HG03103 (cell line): Measurements from ENCODE around the gene CASZ1.

Source experiments
- ATAC-seq: cut with Tn5 transposase; IDR thresholded peaks from one replicate; pipeline ENCODE4 v1.9.1; 2021; ENCODE audit warnings: low read depth; ENCODE audit not compliant: unreplicated experiment

Gene CASZ1

DNA sequence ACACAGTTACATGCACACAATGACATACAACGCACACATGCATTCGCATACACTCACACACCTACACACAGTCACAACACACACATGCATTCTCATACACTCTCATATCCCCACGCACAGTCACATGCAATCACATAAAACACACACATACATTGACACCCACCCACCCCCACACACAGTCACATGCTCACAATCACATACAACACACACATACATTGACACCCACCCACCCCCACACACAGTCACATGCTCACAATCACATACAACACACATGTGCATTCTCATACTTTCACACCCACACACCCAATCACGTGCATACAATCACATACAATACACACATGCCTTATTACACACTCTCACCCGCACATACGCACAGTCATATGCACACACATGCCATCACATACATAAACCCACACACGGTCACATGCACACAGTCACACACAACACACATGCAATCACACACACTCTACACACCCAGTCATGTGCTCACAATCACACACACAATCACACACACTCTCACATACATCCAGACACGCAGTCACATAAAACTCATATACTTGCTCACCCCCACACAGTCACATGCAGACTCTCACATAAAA lies 134.3 kb downstream of the CASZ1 start:
- ATAC-seq, result no peak

DNA sequence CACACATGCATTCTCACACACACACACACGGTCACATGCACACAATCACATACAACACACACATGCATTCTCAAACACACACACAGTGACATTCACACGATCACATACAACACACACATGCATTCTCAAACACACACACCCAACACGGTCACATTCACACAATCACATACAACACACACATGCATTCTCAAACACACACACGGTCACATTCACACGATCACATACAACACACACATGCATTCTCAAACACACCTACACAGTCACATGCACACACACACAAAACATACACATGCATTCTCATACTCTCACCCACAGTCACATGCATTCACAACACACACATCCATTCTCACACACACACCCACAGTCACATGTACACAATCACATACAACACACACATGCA lies 135.0 kb downstream of the CASZ1 start:
- no peak for ATAC-seq

DNA sequence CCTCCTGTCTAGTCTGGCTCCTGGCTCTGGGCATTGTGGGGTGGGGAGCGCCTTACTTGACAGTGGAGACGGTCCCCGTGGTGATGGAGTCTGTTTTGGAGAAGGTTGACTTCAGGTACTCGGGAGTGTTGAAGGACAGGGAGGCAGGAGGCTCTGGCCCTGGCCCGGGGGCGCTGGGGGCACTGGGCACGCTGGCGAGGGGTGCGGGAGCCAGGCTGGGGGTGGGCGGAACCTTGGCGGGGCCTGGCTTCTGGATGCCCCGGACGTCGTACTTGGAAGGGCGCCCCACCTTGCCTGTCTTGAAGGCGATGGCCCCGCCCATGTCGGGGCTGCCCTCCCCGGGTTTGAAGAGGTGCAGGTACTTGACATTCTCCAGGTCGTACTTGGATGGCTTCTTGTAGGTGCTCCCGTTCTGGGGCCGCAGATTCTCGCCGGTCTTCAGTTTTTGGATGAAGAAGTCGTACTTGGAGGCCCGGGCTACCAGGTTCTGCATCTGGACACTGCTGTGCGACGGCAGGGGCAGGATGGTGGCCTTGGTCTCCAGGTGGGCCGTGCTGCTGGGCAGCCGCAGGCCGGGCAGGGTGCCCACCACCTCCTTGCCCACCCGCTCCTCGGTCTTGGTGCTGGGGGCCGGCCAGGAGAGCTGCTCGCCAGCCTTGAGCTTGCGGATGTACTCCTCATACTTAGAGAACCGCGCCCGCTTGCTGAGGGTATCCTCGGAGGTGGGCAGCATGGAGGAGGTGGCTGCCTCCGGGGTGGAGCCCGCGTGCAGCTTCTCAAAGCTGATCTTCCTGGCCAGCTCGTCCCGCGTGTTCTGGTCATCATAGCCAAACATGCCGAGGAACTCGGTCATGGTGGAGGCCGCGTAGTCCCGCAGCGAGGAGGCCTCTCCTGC lies 136.6 kb downstream of the CASZ1 start:
- ATAC-seq, result no peak

DNA sequence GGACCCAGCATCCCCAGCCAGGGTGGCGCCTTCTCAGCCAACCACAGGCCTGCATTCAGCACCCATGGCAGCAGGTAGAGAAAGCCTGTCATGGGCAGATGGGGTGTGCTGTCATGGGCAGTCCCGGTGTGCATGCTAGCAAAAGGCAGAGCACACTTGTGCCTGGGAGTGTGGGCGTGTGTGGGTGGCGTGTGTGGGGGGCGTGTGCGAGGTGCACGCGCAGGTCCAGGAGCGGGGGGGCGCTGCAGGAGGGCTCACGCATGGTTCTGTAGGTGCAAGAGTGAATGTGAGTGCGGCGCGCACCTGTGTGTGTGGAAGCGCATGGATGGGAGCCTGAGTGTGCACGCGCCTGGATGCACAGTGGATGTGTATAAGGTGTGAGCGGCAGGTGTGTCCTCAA lies 137.2 kb downstream of the CASZ1 start:
- no peak for ATAC-seq

DNA sequence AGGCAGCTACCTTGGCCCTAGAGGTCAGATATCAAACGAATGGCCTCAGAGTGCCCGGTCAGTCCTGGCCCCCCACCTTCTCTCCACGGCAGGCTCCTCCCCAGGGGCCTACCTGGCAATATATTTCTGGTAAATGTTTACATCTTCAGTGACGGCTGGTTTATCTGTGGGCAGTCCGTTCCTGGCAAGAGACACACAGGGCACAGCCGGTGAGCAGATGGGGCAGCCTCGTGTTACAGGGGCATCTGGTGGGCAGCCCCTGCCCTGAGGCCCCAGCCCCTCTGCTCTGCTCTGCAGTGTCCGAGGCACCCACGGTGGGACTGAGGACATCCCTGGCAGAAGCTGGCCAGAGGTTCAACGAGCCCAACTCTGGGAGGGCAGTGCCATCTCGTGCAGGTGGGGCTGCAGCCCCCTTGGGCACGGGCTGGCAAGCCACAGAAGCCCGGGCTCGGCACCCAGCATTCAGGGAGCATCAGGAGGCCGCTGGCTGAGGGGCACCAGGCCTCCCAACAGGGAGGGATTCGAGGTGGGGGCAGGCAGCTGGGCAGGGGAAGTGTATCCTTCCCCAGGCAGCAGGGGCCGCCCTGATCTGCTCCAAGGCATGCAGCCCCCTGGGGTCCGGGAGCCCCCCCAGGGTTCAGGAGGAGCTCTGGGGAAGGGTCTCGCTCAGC lies 137.9 kb downstream of the CASZ1 start:
- no peak for ATAC-seq

DNA sequence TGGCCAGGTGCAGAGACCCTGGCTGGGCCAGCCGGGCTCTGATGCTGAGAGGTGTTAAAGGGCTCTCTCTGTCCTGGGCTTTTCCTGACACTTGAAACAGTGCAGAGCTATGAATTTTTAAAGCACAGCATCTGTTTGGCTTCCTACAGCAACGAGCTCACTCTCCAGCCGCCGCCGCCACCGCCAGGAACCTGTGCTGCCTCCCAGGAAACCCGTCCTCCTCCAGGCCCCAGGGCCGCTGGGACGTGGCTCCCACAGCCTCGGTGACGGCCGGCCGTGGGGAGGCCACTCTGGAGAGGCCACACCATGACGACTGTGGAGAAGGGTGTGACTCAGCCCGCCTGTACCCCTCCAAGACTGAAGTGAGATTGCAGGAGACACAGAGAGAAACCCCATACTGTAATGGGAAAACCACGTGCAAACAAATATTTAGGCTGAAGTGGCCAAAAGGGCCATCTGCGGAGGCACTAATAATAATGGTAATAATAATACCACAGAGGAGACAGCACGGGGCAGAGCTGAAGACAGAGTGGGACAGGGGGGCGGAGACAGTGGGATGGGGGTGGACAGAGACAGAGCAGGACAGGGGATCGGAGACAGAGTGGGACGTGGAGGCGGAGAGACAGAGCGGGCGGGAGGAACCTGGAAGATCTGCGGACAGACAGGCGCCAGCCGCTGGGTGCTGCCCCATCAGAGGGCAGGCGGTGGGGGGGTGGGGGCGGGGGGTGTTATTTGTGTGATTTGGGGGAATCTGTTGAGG lies 139.2 kb downstream of the CASZ1 start:
- ATAC-seq, result no peak

DNA sequence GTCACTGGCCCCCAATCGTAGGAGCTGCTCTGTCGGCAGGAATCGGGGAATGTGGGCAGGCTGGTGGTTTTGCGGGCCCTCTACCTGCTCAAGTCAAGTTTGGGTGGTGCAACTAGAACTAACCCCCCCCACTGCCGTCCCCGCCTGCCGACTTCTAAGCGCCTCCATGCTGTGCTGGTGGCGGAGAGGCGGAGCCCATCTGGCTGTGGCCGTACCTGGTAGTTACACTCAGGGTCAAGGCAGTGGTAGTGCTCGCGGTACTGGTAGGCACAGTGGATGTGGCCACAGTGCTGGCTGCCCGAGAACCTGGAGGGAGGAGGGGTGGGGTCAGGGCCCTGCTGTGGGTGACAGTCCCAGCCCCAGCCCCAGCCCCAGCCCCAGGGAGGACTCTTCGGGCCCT lies 140.0 kb downstream of the CASZ1 start:
- ATAC-seq, result no peak

DNA sequence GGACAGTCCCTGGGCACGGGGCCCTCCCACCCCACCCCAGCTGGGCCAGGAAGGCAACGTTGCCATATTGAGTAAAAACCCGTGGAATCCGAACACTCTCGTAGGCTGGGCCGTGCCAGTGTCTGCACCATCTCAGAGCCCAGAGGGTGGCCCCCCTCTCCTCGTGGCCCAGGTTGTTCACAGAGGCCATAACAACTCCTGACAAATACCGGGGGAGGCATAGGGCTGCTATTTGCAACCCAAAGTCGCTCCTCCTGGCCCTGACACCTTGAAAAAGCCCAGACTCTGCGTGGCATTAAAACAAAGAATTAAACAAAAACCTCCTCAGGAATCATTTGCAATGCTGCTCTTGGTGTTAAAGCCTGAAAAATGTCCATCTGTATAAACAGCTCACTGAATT lies 141.4 kb downstream of the CASZ1 start:
- no peak for ATAC-seq

DNA sequence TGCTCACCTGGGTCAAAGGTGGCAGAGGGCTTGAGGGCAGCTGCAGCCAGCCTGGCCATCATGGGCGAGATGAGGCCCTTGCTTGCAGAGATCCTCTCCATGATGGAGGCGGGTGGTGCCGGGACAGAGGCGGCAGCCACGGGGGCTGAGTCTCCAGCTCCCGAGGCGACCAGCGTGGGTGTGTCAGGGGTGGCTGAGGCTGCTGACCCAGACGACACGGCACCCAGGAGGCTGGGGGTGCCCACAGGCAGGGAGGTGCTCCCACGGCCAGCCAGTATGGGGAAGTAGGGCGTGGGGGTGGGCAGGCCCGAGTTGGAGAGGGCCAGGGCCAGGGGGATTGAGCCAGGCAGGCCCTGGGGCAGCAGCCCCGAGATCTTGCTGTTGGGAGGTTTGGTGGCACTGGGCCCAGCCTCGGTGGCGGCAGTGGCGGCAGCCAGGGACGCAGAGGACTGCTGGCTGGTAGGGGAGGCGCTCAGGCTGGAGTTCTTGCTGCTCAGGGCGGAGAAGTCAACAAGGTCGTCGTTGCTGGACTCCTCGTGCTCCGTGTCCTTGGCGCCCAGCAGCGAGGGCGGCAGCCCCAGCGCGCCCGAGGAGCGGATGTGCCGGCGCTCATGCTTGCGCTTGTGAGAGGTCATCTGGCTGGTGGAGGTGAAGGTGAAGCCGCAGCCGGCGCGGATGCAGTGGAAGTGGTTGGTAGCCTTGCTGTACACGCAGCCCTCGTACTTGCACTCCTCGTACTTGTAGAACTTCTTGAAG lies 142.9 kb downstream of the CASZ1 start:
- no peak for ATAC-seq

DNA sequence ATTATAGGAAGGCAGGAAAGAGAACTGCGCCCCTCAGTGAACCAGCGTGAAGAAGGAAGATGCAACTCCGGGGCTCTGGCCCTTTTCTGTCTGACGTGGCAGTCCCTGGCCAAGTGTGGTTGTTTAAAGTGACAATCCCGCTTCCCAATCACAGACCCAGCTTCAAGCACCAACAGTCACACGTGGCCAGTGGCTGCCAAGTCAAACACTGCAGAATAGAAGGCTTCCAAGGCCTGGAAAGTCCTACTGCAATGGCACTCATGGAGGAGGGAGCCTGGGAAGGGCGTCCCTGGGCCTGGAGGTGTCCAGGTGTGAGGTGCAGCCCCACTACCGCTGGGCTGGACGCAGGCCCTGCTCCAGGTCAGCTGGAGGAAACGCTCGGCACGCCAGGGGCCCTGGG lies 143.8 kb downstream of the CASZ1 start:
- ATAC-seq, result no peak

DNA sequence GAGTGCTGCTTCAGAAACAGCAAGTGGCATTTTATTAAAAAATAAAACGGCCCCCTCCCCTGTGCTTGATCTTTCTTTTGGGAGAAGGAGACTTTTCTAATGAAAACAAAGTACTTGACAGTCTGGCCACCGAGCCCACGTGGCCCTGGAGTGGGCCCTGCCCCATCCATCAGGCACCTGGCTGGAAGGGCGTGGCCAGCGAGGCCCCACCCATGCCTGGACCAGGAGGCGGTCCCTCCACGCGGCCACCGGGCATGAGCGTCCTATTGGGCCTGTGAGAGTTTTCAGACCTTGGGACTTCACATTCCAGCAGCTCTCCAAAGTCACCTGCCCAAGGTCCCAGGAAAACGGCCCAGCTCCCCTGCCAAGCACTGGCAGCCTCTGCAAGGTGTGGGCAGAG lies 144.7 kb downstream of the CASZ1 start:
- ATAC-seq, result no peak

DNA sequence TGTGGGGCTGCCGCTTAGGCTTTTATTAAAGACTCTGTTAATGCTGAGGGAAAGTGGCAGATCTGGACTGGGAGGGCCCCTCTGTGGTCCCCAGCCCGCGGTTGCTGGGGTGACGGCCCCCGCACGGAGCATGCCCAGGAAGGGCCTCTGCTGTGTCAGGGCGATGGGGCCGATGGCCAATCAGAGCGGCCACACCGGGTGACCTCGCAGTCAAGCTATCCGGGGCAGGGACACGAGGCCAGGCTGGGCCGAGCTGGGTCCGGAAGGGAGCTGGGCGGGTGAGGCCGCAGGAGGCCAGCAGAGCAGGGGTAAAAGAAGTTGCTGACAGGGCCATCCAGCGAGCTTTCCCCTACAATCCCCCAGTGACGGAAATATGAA lies 145.1 kb downstream of the CASZ1 start:
- ATAC-seq, result no peak

DNA sequence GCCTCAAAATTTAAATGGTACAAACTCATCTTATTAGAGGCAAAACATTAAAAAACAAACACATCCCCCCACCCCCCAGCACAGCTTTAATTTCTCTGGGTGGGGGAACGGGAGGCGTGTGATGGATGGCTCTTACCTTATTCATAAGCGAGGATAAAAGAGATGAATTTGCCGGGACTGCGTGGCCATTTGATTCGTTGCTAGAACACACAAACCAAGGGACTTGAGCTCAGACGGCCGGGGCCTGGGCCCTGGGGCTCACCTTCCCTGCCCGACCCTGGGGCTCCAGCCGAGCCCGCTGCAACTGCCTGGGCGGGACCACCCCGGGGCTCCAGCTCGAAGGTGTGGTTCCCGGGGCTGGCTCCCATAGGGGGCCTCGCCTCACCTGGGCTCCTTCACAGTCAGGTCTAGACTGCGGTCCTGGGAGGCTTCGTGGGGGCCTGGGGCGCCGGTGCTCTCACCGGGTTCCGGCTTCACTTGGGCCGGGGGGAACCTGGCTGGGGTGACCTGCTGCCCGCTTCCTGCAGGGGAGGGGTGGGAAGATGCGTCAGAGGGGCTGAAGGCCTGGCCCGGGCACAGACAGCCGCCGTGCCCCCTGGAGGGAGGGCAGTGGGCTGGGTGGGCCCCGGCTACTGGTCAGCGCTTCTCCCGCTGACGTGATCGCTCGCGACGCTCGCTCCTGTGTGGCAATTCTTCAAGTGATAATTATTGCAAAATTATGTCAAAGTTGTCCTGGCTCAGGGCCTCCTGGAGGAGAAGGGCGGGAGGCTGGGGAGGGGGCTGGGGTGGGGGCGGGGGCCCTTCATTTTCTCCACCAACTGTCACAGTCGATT lies 145.7 kb downstream of the CASZ1 start:
- ATAC-seq, result no peak

DNA sequence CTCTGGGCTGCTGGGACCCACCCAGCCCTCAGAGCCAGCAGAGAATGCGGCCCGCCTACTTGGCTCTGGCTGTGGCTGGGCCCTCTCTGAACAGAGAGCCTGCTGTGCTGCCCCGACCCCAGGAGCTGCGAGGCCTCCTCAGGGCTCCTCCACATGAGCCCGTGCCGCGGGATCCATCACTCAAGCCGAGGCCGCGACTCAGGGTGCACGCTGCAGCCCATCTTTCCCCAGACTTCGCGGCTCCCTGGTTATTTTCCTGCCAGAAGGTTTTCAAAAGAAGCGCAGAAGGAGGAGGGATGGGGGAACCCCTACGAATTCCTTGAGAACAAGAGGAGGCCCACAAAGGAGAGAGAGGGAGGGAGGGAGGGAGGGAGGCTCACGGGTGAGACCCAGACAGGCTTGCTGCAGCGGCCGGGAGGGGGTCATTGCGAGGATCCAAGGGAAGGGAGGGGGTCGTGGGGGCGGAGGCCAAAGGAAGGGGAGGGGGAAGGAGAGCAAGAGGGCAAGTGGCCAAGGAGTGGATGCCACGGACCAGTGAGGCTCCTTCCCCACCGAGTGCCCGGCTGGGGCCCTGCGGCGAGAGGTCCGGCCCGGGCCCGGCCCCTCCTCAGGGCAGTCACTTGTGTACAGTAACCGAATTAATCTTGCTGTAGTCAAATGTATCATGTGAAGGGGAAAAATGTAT lies 146.8 kb downstream of the CASZ1 start:
- ATAC-seq, result no peak

DNA sequence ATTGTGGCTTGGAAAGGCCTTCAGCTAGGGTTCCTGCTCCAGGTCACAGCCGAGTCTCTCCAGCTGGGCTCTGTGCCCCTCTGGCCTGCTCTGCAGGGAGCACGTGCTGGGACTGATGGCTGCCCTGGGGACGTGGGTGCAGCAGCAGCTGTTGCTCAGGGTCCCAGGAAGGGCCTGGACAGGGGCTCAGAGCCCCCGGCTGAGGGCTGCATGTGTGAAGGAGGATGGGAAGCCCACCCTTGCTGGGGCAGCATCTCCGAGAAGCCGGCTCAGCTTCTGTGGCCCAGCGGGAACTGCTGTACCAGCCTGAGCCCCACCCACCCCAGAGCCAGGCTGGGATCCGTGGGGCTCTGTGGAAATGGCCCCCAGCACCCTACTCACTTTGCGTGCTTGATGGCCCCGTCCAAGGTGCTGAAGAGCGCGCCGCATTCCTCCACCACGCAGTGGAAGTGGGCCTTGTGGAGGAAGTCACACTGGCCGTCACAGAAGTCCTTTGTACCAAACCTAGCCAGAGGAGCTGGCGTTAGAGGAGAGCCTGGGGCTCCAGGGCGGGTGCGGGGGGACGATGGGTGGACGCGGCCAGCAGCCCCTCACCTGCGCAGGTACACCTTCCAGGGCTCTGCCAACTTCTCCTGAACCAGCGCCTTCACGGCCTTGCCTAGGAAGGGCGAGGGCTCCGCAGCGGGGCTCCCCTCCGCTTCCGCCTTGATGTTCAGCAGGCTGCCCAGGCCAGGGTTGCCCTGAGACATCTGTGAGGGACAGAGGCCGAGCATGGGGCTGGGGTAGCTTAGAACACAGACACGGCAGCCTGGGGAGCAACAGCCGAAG lies 147.5 kb downstream of the CASZ1 start:
- ATAC-seq, result no peak

DNA sequence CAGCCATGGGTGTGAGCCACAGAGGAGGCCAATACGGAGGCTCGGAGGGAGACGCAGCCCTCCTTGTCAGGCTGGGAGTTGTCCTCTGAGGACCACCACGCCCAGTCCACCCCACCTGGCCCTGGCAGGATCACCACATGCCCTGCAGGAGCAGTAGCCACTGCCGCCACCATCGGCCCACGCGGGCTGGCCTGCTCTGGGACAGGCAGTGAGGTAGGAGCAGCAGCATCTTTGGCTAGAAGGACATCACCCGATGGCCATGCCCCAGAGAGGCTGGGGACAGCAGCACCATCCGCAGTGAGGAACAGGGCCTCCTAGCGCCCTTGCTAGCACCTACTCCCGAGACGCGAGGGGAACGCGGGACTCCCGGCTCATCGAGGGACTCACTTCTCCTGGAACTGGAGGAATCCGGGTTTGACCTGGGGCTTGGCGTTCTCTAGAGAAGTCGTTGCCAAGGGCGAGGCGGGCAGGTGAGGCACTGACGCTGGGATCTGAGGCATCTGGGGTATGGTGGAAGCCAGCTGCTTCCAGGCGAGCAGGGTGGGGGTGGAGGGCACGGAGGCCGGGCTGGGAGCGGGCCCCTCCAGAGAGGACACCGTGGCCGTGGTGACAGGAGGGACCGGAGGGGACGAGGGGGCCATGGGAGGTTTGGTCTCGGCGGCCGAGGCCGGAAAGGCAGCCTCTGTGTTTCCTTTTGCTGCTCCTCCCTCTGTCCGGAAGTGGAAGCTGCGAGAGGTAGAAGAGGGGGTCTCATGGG lies 148.9 kb downstream of the CASZ1 start:
- ATAC-seq, result no peak

DNA sequence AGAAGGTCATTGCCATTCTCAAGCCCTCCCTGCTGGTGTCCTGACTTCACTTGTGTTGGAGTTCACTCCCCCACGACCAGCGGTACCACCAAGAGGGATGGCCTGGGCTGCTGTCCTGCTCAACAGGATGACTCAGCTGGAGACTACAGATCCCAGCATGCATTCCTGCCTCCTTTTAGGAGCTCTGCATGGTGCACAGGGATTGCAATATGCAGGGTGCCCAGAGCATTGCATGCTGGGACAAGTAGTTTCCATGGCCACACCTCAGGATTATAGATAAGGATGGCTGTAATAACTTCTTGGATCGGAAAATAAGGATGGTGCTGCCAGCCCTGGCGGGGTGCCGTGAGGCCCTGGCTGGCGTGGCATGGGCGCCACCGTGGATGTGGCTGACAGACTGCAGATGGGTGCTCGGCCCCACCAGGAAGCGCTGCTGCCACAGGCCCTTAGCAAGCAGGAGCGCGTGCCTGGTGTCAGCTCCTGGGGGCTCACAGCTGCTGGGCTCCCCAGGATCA lies 150.0 kb downstream of the CASZ1 start:
- no peak for ATAC-seq
